Stimulated activated CD4-positive, alpha-beta T cell treated with anti-CD3 and anti-CD28 coated beads, TNF-alpha, amount 100 ng/mL, for 4 hours (primary cell): ENCODE measurements around the gene NACA2.
"Not testable (repeated sequence)": the region's sequence is repeated elsewhere in the genome, so short reads cannot be mapped to it uniquely, and the experiment has no call there.

Source experiments
- DNase-seq, 3 experiments: peaks; one replicate each; pipeline ENCODE4 v3.0.0-alpha.2; 2020; ENCODE audit warnings: low read depth in 3 of 3

Gene NACA2

GRCh38 chr17:61591018-61591417 lies at the start of gene NACA2:
TSS of gene NACA2 (minus strand) at chr17:61591219. CDS start at chr17:61591180, 39 bp downstream.
- no peak for DNase-seq

GRCh38 chr17:61639818-61640217 lies 48.8 kb upstream of the NACA2 start:
- DNase-seq, result no peak

- DNase-seq, result no peak
Measured at GRCh38 chr17:61638087-61638486, 47.1 kb upstream of the NACA2 start.

- DNase-seq, result peak in 1 of 3 experiments; percentile 10
Measured at GRCh38 chr17:61635913-61636432, 45.0 kb upstream of the NACA2 start.

GRCh38 chr17:61634942-61635538 lies 44.0 kb upstream of the NACA2 start:
- no peak for DNase-seq

- DNase-seq, result no peak
Measured at GRCh38 chr17:61634011-61634539, 43.1 kb upstream of the NACA2 start.

GRCh38 chr17:61632826-61633225 lies 41.8 kb upstream of the NACA2 start:
- DNase-seq, result no peak

GRCh38 chr17:61631800-61632199 lies 40.8 kb upstream of the NACA2 start:
- no peak for DNase-seq

- DNase-seq, result not testable (repeated sequence)
Measured at GRCh38 chr17:61628158-61628557, 37.1 kb upstream of the NACA2 start.

GRCh38 chr17:61627658-61628057 lies 36.6 kb upstream of the NACA2 start:
- no peak for DNase-seq

GRCh38 chr17:61627125-61627524 lies 36.1 kb upstream of the NACA2 start:
- DNase-seq, result no peak

GRCh38 chr17:61625564-61625963 lies 34.5 kb upstream of the NACA2 start:
- no peak for DNase-seq

- DNase-seq, result no peak
Measured at GRCh38 chr17:61624951-61625350, 33.9 kb upstream of the NACA2 start.

GRCh38 chr17:61621317-61621716 lies 30.3 kb upstream of the NACA2 start:
- DNase-seq, result no peak

- no peak for DNase-seq
Measured at GRCh38 chr17:61619953-61620352, 28.9 kb upstream of the NACA2 start.

- no peak for DNase-seq
Measured at GRCh38 chr17:61619493-61619892, 28.5 kb upstream of the NACA2 start.

GRCh38 chr17:61618950-61619349 lies 27.9 kb upstream of the NACA2 start:
- no peak for DNase-seq

- DNase-seq, result no peak
Measured at GRCh38 chr17:61617330-61617729, 26.3 kb upstream of the NACA2 start.

GRCh38 chr17:61616783-61617182 lies 25.8 kb upstream of the NACA2 start:
- DNase-seq, result no peak

- no peak for DNase-seq
Measured at GRCh38 chr17:61614219-61614618, 23.2 kb upstream of the NACA2 start.

GRCh38 chr17:61611323-61611722 lies 20.3 kb upstream of the NACA2 start:
- no peak for DNase-seq

- no peak for DNase-seq
Measured at GRCh38 chr17:61605692-61606091, 14.7 kb upstream of the NACA2 start.

GRCh38 chr17:61601297-61601696 lies 10.3 kb upstream of the NACA2 start:
- DNase-seq, result no peak

- DNase-seq, result no peak
Measured at GRCh38 chr17:61600621-61601020, 9.6 kb upstream of the NACA2 start.
